Measurements from ENCODE around the gene DLX1.

GRCh38 chr2:172099472-172100079, 14.3 kb downstream of the DLX1 start:
- TF ChIP-seq CTCF (IDR thresholded peaks at IDR 0.05) (no peak), POLR2AphosphoS5 (IDR thresholded peaks at IDR 0.05) (no peak), EP300 (IDR thresholded peaks at IDR 0.05) (no peak), POLR2A (IDR thresholded peaks at IDR 0.05) (no peak)

All from upper lobe of left lung (tissue), 4 donors.